ENCODE data around the gene MAMDC2. TPM values are rescaled to one million over a fixed set of nuclear protein-coding genes. Genes with fewer than 3 reads are reported as not detected.

The MAMDC2 gene
- total and polyA plus RNA-seq, 2 donors: 0.47 to 1.2 TPM

DNA sequence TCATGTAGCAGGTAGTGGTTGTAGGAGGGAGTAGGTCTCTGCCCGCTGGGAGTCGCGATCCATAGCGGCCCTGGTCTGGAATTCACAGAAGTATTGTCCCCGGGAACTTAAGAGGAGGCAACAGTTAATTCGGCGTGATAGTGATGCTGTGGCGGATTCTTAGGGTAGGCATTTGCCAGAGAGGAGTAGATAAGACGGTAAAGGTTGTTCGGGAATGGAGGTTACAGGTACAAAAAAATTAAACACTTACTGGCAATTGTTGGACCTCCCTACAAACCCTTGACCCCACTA, 215.8 kb downstream of the MAMDC2 start:
- H3K4me1 ChIP-seq (ENCODE audit: control insufficient read depth in 2 of 2, insufficient read depth in 2 of 2, low read length in 2 of 2): peaks cover 23 to 35% of the 10 kb centered on the region in 2 donors
- peak in 1 of 9 donors; percentile 3 for DNase-seq (ENCODE audit: low read depth in 6 of 9, low spot score in 9 of 9)
- peak overlapping the region; percentile 89 to 94 for H3K27ac ChIP-seq (ENCODE audit: low read depth in 1 of 2, low read length in 1 of 2)
- no peaks in the 10 kb centered on the region for H3K9me3 ChIP-seq (ENCODE audit: control insufficient read depth in 2 of 2, insufficient read depth in 1 of 2, low read length in 1 of 2)
- peaks cover 3 to 15% of the 10 kb centered on the region in 2 donors for H3K36me3 ChIP-seq (ENCODE audit: control insufficient read depth in 2 of 2, insufficient read depth in 2 of 2, low read length in 1 of 2)
- WGBS: 6% methylated on average over 10 of the region's 10 CpGs
- no peaks in the 10 kb centered on the region for H3K27me3 ChIP-seq (ENCODE audit: control insufficient read depth in 2 of 2, insufficient read depth in 1 of 2, low read length in 1 of 2)
- peak overlapping the region; percentile 85 to 92 for H3K4me3 ChIP-seq (ENCODE audit: low read length in 2 of 2)

DNA sequence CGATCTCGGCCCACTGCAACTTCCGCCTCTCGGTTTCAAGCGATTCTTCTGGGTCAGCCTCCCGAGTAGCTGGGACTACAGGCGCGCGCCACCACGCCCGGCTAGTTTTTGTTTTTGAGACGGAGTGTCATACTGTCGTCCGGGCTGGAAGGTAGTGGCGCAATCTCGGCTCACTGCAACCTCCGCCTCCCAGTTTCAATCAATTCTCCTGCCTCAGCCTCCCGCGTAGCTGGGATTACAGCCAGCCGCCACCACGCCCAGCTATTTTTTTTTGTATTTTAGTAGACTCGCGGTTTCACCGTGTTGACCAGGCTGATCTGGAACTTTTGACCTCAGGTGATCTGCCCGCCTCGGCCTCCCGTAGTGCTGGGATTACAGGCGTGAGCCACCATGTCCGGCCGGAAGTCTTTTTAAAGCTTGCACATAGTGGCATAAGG, 216.4 kb downstream of the MAMDC2 start:
- WGBS: 96% methylated on average over 30 of the region's 30 CpGs
- H3K4me3 ChIP-seq (ENCODE audit: low read length in 2 of 2): peak overlapping the region; percentile 85 to 92
- peaks cover 3 to 21% of the 10 kb centered on the region in 2 donors for H3K36me3 ChIP-seq (ENCODE audit: control insufficient read depth in 2 of 2, insufficient read depth in 2 of 2, low read length in 1 of 2)
- H3K27ac ChIP-seq (ENCODE audit: low read depth in 1 of 2, low read length in 1 of 2): no peak overlapping the region
- no peaks in the 10 kb centered on the region for H3K27me3 ChIP-seq (ENCODE audit: control insufficient read depth in 2 of 2, insufficient read depth in 1 of 2, low read length in 1 of 2)
- DNase-seq (ENCODE audit: low read depth in 6 of 9, low spot score in 9 of 9): no peak
- H3K9me3 ChIP-seq (ENCODE audit: control insufficient read depth in 2 of 2, insufficient read depth in 1 of 2, low read length in 1 of 2): no peaks in the 10 kb centered on the region
- H3K4me1 ChIP-seq (ENCODE audit: control insufficient read depth in 2 of 2, insufficient read depth in 2 of 2, low read length in 2 of 2): peaks cover 23 to 35% of the 10 kb centered on the region in 2 donors

DNA sequence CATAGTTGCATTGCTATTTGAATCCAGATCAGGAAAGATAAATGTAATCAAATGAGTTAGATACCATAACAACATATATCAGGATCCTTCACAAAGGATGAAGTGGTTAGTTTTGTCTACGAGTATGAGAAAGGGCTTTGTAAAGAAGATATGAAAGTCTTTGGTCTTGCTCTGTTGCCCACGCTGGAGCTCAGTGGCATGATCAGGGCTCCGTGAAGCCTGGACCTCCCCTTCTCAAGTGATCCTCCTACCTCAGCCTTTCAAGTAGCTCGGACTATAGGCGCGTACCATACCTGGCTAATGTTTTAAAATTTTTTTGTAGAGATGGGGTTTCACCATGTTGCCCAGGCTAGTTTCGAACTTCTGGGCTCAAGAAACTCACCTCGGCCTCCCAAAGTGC, 217.0 kb downstream of the MAMDC2 start:
- H3K27ac ChIP-seq (ENCODE audit: low read depth in 1 of 2, low read length in 1 of 2): no peak overlapping the region

DNA sequence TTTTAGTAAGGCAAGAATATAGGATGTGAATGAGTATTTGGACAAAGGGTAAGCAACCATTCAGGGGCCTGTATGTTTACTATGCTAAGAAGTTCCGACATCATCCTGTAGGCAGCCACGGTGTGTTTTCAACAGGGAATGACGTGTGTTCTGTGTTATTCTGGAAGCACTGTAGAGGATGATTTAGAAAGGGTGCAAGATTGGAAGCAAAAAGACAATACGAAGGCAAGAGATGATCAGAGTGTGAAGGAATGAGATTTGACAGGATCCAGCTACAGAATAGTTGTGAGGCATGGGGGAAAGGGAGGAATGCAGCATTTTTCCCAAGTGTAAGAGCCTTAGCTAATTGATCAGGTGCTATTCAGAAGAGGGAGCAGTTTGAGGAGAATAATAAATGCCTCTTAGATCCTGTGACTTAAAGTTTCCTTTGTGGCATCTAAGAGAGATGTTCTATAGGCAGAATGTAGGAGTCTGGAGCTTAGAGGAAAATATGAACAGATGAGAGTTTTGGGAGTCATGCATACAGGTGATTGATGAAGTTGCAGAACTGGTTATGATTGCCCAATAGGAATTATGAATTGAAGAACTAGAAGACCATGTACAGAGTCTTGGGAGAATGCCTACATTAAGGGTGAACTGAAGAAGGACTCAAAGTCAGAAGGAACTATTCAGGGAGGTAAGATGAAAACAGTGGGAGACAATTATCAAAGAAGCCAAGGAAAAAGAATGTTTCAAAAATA, 217.7 kb downstream of the MAMDC2 start:
- WGBS: 94% methylated on average over 4 of the region's 4 CpGs
- Histone ChIP-seq H3K27me3 (ENCODE audit: control insufficient read depth in 2 of 2, insufficient read depth in 1 of 2, low read length in 1 of 2) (no peaks in the 10 kb centered on the region), H3K9me3 (ENCODE audit: control insufficient read depth in 2 of 2, insufficient read depth in 1 of 2, low read length in 1 of 2) (no peaks in the 10 kb centered on the region), H3K4me1 (ENCODE audit: control insufficient read depth in 2 of 2, insufficient read depth in 2 of 2, low read length in 2 of 2) (peaks cover 23 to 35% of the 10 kb centered on the region in 2 donors), H3K36me3 (ENCODE audit: control insufficient read depth in 2 of 2, insufficient read depth in 2 of 2, low read length in 1 of 2) (peaks cover 3 to 32% of the 10 kb centered on the region in 2 donors), H3K27ac (ENCODE audit: low read depth in 1 of 2, low read length in 1 of 2) (no peak overlapping the region), H3K4me3 (ENCODE audit: low read length in 2 of 2) (no peak overlapping the region)
- DNase-seq (ENCODE audit: low read depth in 6 of 9, low spot score in 9 of 9): no peak

More for the DNA sequence above, 217.0 kb downstream of the MAMDC2 start:
- Histone ChIP-seq H3K27me3 (ENCODE audit: control insufficient read depth in 2 of 2, insufficient read depth in 1 of 2, low read length in 1 of 2) (no peaks in the 10 kb centered on the region), H3K4me3 (ENCODE audit: low read length in 2 of 2) (peak overlapping the region in 1 of 2 donors; percentile 85), H3K4me1 (ENCODE audit: control insufficient read depth in 2 of 2, insufficient read depth in 2 of 2, low read length in 2 of 2) (peaks cover 23 to 35% of the 10 kb centered on the region in 2 donors), H3K36me3 (ENCODE audit: control insufficient read depth in 2 of 2, insufficient read depth in 2 of 2, low read length in 1 of 2) (peaks cover 3 to 26% of the 10 kb centered on the region in 2 donors), H3K9me3 (ENCODE audit: control insufficient read depth in 2 of 2, insufficient read depth in 1 of 2, low read length in 1 of 2) (no peaks in the 10 kb centered on the region)
- 96% methylated on average over 8 of the region's 8 CpGs for WGBS
- no peak for DNase-seq (ENCODE audit: low read depth in 6 of 9, low spot score in 9 of 9)

DNA sequence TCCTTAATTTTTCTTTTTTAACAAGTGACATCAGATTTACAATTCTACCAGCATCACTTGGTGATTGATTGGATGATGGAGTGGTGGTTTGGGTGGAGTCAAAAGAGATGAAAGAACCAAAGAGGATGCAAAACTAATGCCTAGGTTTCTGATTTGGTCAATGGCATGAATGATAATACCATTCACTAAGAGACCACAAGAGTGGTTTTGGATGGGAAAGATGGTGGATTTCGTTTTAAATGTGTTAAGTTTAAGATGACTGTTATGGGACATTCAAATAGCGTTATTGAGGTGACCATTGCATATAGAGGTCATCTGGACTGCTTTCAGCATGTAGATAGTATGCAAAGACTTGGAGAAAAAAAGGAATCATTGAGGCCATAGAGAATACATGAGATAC, 218.7 kb downstream of the MAMDC2 start:
- peaks cover 3 to 40% of the 10 kb centered on the region in 2 donors for H3K36me3 ChIP-seq (ENCODE audit: control insufficient read depth in 2 of 2, insufficient read depth in 2 of 2, low read length in 1 of 2)
- no peaks in the 10 kb centered on the region for H3K9me3 ChIP-seq (ENCODE audit: control insufficient read depth in 2 of 2, insufficient read depth in 1 of 2, low read length in 1 of 2)
- peaks cover 23 to 32% of the 10 kb centered on the region in 2 donors for H3K4me1 ChIP-seq (ENCODE audit: control insufficient read depth in 2 of 2, insufficient read depth in 2 of 2, low read length in 2 of 2)
- no peak overlapping the region for H3K4me3 ChIP-seq (ENCODE audit: low read length in 2 of 2)
- peak overlapping the region in 1 of 2 donors; percentile 1 for H3K27ac ChIP-seq (ENCODE audit: low read depth in 1 of 2, low read length in 1 of 2)
- 96% methylated on average over 2 of the region's 2 CpGs for WGBS
- DNase-seq (ENCODE audit: low read depth in 6 of 9, low spot score in 9 of 9): no peak
- H3K27me3 ChIP-seq (ENCODE audit: control insufficient read depth in 2 of 2, insufficient read depth in 1 of 2, low read length in 1 of 2): no peaks in the 10 kb centered on the region

DNA sequence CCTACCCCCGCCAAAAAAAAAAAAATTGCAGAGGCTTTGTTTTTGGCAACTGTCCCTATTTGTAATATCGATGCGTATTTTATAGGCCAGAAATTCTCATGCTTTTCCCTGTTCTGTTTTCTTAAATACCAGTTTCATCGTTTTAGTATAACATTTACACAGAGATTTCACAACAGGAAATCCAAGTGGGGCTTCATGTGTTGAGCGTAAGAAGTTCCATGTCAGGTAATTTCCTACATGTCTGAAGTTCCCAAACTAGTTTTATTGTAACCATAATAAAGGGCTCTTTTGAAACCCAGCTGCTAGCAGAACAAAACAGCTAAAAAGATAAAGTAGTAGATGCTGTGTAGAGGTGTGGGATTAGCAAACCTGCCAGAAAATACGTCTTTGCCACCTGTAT, 219.3 kb downstream of the MAMDC2 start:
- DNase-seq (ENCODE audit: low read depth in 6 of 9, low spot score in 9 of 9): peak in 1 of 9 donors; percentile 15
- Histone ChIP-seq H3K27me3 (ENCODE audit: control insufficient read depth in 2 of 2, insufficient read depth in 1 of 2, low read length in 1 of 2) (no peaks in the 10 kb centered on the region), H3K4me3 (ENCODE audit: low read length in 2 of 2) (no peak overlapping the region), H3K4me1 (ENCODE audit: control insufficient read depth in 2 of 2, insufficient read depth in 2 of 2, low read length in 2 of 2) (peaks cover 23 to 26% of the 10 kb centered on the region in 2 donors), H3K27ac (ENCODE audit: low read depth in 1 of 2, low read length in 1 of 2) (peak overlapping the region in 1 of 2 donors; percentile 53), H3K9me3 (ENCODE audit: control insufficient read depth in 2 of 2, insufficient read depth in 1 of 2, low read length in 1 of 2) (no peaks in the 10 kb centered on the region), H3K36me3 (ENCODE audit: control insufficient read depth in 2 of 2, insufficient read depth in 2 of 2, low read length in 1 of 2) (peaks cover 3 to 42% of the 10 kb centered on the region in 2 donors)
- 77% methylated on average over 6 of the region's 6 CpGs for WGBS

DNA sequence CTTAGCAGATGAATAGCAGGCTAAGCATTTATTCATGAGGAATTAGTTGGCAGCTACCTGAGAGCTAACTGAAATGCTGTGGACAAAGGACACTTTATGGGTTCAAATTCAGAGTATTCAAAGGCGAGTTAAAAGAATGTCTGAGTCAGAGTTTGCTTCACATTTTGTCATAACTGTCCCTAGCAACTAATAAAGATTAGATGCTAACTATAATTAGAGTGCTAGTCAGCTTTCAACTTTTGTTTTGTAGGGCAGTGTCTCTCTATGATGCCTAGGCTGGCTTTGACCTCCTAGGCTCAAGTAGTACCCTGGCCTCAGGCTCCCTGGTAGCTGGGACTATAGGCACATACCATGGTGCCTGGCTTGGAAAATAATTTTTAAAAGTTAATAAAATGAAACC, 219.8 kb downstream of the MAMDC2 start:
- DNase-seq (ENCODE audit: low read depth in 6 of 9, low spot score in 9 of 9): no peak
- peaks cover 22 to 23% of the 10 kb centered on the region in 2 donors for H3K4me1 ChIP-seq (ENCODE audit: control insufficient read depth in 2 of 2, insufficient read depth in 2 of 2, low read length in 2 of 2)
- no peaks in the 10 kb centered on the region for H3K27me3 ChIP-seq (ENCODE audit: control insufficient read depth in 2 of 2, insufficient read depth in 1 of 2, low read length in 1 of 2)
- peaks cover 6 to 42% of the 10 kb centered on the region in 2 donors for H3K36me3 ChIP-seq (ENCODE audit: control insufficient read depth in 2 of 2, insufficient read depth in 2 of 2, low read length in 1 of 2)
- WGBS: 95% methylated on average over 1 of the region's 1 CpG
- no peak overlapping the region for H3K4me3 ChIP-seq (ENCODE audit: low read length in 2 of 2)
- H3K27ac ChIP-seq (ENCODE audit: low read depth in 1 of 2, low read length in 1 of 2): peak overlapping the region in 1 of 2 donors; percentile 53
- H3K9me3 ChIP-seq (ENCODE audit: control insufficient read depth in 2 of 2, insufficient read depth in 1 of 2, low read length in 1 of 2): no peaks in the 10 kb centered on the region

Other genes with a start within 250 kb of the MAMDC2 start
- 0.47 TPM for gene CFAP95, start 223.0 kb upstream of the MAMDC2 start, total RNA-seq
- gene CFAP95, start 223.0 kb upstream of the MAMDC2 start, polyA plus RNA-seq: 0.89 TPM
- 25.1 TPM for gene SMC5, start 215.1 kb downstream of the MAMDC2 start, total RNA-seq
- 17.8 TPM for gene SMC5, start 215.1 kb downstream of the MAMDC2 start, polyA plus RNA-seq